Heart left ventricle (tissue), 13 donors: Measurements from ENCODE around the gene ZNF787.

Experiments used
- POLR2A ChIP-seq, 2 donors: fragments of 450-650 bp; IDR thresholded peaks; one replicate each; pipeline ENCODE4 v1.6.1; 2017; ENCODE audit warnings: antibody characterized with exemption in 2 of 2, mild to moderate bottlenecking in 2 of 2, moderate library complexity in 2 of 2
- TF ChIP-seq, protein P1 (sequence below), 12 donors: fragments of 200-600 bp; sonication (generic) in 4 of 12; IDR thresholded peaks; one replicate each; pipeline versions ENCODE4 v1.5.0 to v1.8.0; 2018 to 2022; ENCODE audit warnings: antibody characterized with exemption in 12 of 12, mild to moderate bottlenecking in 5 of 12
- donor health status: ischemic (EF 13 %, LVEDD 7.1; RV severe dilation, severe dysfunction).
- donor health status: DM: no; HTN: yes; CAD: no.
- donor health status: DM: no; HTN: no; CAD: no.
- donor health status: ischemic (EF 25% LVEDD 6.9; RV normal size, moderate dysfunction).
- donor health status: ischemic (EF 25% LVEDD 5.7; RV mildly dilated, moderate dysfunction).
- donor health status: ischemic (EF 35%, LVEDD 5.7; RV mildly dilated, moderate dysfunction).
- donor health status: nonischemic (EF 11% LVEDD 7.7; RV severe dilation, severe dysfunction).
- donor health status: DM: yes; HTN: yes; CAD: no.
- donor health status: PGD.
- donor health status: ischemic (EF 29% LVEDD 5.4; RV normal size, mild dysfunction).
- donor health status: nonischemic (EF 23%, LVEDD 6.1; RV moderate dilation, normal function).

DNA sequence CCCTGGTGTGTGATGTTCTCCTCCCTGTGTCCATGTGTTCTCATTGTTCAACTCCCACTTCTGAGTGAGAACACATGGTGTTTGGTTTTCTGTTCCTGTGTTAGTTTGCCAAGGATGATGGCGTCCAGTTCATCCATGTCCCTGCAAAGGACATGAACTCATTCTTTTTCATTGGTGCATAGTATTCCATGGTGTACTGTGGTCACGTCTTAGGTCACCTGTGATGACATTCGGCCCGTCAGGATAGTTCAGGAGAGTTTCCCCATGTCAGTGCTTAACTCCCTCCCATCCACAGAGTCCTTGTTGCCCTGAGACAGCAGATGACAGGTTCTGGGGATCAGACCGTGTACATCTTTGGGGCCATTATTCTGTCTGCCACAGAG lies 28.6 kb upstream of the ZNF787 start:
- TF ChIP-seq, protein P1, sequence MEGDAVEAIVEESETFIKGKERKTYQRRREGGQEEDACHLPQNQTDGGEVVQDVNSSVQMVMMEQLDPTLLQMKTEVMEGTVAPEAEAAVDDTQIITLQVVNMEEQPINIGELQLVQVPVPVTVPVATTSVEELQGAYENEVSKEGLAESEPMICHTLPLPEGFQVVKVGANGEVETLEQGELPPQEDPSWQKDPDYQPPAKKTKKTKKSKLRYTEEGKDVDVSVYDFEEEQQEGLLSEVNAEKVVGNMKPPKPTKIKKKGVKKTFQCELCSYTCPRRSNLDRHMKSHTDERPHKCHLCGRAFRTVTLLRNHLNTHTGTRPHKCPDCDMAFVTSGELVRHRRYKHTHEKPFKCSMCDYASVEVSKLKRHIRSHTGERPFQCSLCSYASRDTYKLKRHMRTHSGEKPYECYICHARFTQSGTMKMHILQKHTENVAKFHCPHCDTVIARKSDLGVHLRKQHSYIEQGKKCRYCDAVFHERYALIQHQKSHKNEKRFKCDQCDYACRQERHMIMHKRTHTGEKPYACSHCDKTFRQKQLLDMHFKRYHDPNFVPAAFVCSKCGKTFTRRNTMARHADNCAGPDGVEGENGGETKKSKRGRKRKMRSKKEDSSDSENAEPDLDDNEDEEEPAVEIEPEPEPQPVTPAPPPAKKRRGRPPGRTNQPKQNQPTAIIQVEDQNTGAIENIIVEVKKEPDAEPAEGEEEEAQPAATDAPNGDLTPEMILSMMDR (IDR thresholded peaks at IDR 0.05), result no peak
- no peak for TF ChIP-seq POLR2A (IDR thresholded peaks at IDR 0.05)
